Stimulated activated CD4-positive, alpha-beta T cell treated with anti-CD3 and anti-CD28 coated beads, Interleukin-4, amount 100 ng/mL, for 4 hours (primary cell): ENCODE results near the gene LDB3.
A peak's percentile ranks its signal among the peaks of the same experiment; 100 is the strongest.

ENCODE experiments used
- DNase-seq, 2 experiments: peaks; one replicate each; pipeline ENCODE4 v3.0.0-alpha.2; 2020

LDB3 gene

GRCh38 chr10:86742230-86742629 is 73.9 kb downstream of the LDB3 start:
- DNase-seq, result no peak

- DNase-seq, result no peak
Observed at GRCh38 chr10:86744067-86744725, 75.9 kb downstream of the LDB3 start.

- DNase-seq, result no peak
Observed at GRCh38 chr10:86747796-86748581, 79.7 kb downstream of the LDB3 start.

GRCh38 chr10:86749854-86750253 is 81.5 kb downstream of the LDB3 start:
- no peak for DNase-seq

- no peak for DNase-seq
Observed at GRCh38 chr10:86751477-86751876, 83.2 kb downstream of the LDB3 start.

GRCh38 chr10:86752311-86752710 is 84.0 kb downstream of the LDB3 start:
- DNase-seq, result no peak

GRCh38 chr10:86753051-86753450 is 84.7 kb downstream of the LDB3 start:
- no peak for DNase-seq

- DNase-seq, result no peak
Observed at GRCh38 chr10:86753638-86754434, 85.5 kb downstream of the LDB3 start.

GRCh38 chr10:86755454-86755739 is 87.1 kb downstream of the LDB3 start:
- no peak for DNase-seq

- peak; percentile 85 to 94 for DNase-seq
Observed at GRCh38 chr10:86755740-86756510, 87.6 kb downstream of the LDB3 start.

GRCh38 chr10:86756511-86757112 is 88.3 kb downstream of the LDB3 start, which contains the start of gene BMPR1A:
Gene BMPR1A (plus strand): TSS chr10:86756619. CDS start chr10:86876019, 119,400 bp downstream.
- DNase-seq, result no peak

GRCh38 chr10:86757113-86757972 is 89.0 kb downstream of the LDB3 start:
- peak in 1 of 2 experiments; percentile 11 for DNase-seq

GRCh38 chr10:86758189-86759072 is 90.1 kb downstream of the LDB3 start:
- no peak for DNase-seq

- no peak for DNase-seq
Observed at GRCh38 chr10:86759073-86759672, 90.9 kb downstream of the LDB3 start.

- DNase-seq, result no peak
Observed at GRCh38 chr10:86763404-86763803, 95.1 kb downstream of the LDB3 start.

- no peak for DNase-seq
Observed at GRCh38 chr10:86765548-86765947, 97.2 kb downstream of the LDB3 start.

GRCh38 chr10:86768412-86769062 is 100.2 kb downstream of the LDB3 start:
- DNase-seq, result no peak

- DNase-seq, result no peak
Observed at GRCh38 chr10:86769991-86770390, 101.7 kb downstream of the LDB3 start.

- no peak for DNase-seq
Observed at GRCh38 chr10:86770412-86770960, 102.2 kb downstream of the LDB3 start.
